Neuron (in vitro differentiated cells): ENCODE data around the gene RAB4A.

Source experiments
- H2AFZ ChIP-seq: one replicate; pipeline ENCODE4 v1.6.1; 2013; ENCODE audit warnings: low read depth, mild to moderate bottlenecking, inconsistent platforms, low read length, moderate library complexity
- H3K27me3 ChIP-seq: one replicate; pipeline ENCODE4 v1.6.1; 2013; ENCODE audit warnings: low read length; ENCODE audit not compliant: insufficient read depth
- H3K36me3 ChIP-seq: one replicate; pipeline ENCODE4 v1.6.1; 2013; ENCODE audit warnings: low read length; ENCODE audit not compliant: insufficient read depth
- H3K4me1 ChIP-seq: one replicate; pipeline ENCODE4 v1.6.1; 2013; ENCODE audit warnings: low read length; ENCODE audit not compliant: insufficient read depth
- H3K4me3 ChIP-seq: 2 replicates; pipeline ENCODE4 v1.5.1; 2013; ENCODE audit warnings: mild to moderate bottlenecking, low read length, moderate library complexity
- H3K9me3 ChIP-seq: one replicate; pipeline ENCODE4 v1.6.1; 2013; ENCODE audit warnings: low read length

RAB4A gene

GRCh38 chr1:229266274-229266673, 4.6 kb upstream of the RAB4A start:
- Histone ChIP-seq H3K27me3 (no peaks in the 10 kb centered on the region), H3K9me3 (peaks cover 7% of the 10 kb centered on the region), H3K36me3 (no peaks in the 10 kb centered on the region), H2AFZ (no peak overlapping the region), H3K4me3 (no peak overlapping the region), H3K4me1 (peaks cover 4% of the 10 kb centered on the region)

GRCh38 chr1:229266832-229267500, 3.9 kb upstream of the RAB4A start:
- H3K36me3 ChIP-seq, result no peaks in the 10 kb centered on the region
- H2AFZ ChIP-seq, result no peak overlapping the region
- no peak overlapping the region for H3K4me3 ChIP-seq
- H3K4me1 ChIP-seq, result peaks cover 4% of the 10 kb centered on the region
- peaks cover 7% of the 10 kb centered on the region for H3K9me3 ChIP-seq
- H3K27me3 ChIP-seq, result no peaks in the 10 kb centered on the region

GRCh38 chr1:229268505-229268904, 2.4 kb upstream of the RAB4A start:
- H3K9me3 ChIP-seq, result peaks cover 7% of the 10 kb centered on the region
- H2AFZ ChIP-seq, result no peak overlapping the region
- no peaks in the 10 kb centered on the region for H3K36me3 ChIP-seq
- peaks cover 17% of the 10 kb centered on the region for H3K4me1 ChIP-seq
- no peaks in the 10 kb centered on the region for H3K27me3 ChIP-seq
- no peak overlapping the region for H3K4me3 ChIP-seq

DNA sequence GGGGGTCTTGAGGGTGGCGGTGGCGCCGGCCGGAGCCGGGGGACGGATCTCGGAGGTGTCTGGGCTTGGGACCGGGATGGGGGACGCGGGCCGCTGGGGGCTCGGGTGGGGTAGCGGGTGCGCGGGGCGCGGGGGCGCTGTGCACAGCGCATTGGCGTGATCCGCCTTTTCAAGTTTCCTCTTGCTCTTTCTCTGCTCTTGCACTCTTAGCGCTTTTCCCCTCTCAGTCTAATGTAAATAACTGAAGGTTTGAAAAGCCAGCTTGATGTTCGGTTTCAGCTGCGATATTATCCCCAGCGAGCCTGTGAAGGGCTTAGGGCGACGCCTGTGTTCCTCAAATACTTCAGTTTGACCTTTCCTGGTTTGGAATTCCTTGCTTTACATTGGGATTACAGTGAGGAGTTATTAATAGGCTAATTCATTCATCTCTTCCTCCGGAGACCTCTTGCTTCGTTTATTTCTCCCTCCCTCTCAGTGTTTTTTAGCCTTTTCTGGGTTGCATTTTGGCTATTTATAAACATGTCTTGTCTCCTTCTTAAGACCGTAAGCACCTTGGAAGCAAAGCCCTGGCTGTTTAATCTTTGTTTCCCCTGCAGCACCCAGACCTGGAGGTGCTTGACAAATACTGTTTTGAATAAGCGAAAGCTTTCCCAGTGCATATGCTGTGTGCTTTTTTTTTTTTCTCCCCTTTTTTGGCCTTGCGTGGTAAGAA, 693 bp downstream of the RAB4A start:
- H3K4me3 ChIP-seq, result peak overlapping the region; percentile 100

GRCh38 chr1:229272164-229273158, 1.6 kb downstream of the RAB4A start:
- peak overlapping the region; percentile 100 for H3K4me3 ChIP-seq
- H3K4me1 ChIP-seq, result peaks cover 24% of the 10 kb centered on the region

More for the DNA sequence above, 693 bp downstream of the RAB4A start:
- Histone ChIP-seq H3K9me3 (peaks cover 7% of the 10 kb centered on the region), H2AFZ (peak overlapping the region; percentile 96), H3K27me3 (no peaks in the 10 kb centered on the region), H3K36me3 (no peaks in the 10 kb centered on the region), H3K4me1 (peaks cover 24% of the 10 kb centered on the region)

DNA sequence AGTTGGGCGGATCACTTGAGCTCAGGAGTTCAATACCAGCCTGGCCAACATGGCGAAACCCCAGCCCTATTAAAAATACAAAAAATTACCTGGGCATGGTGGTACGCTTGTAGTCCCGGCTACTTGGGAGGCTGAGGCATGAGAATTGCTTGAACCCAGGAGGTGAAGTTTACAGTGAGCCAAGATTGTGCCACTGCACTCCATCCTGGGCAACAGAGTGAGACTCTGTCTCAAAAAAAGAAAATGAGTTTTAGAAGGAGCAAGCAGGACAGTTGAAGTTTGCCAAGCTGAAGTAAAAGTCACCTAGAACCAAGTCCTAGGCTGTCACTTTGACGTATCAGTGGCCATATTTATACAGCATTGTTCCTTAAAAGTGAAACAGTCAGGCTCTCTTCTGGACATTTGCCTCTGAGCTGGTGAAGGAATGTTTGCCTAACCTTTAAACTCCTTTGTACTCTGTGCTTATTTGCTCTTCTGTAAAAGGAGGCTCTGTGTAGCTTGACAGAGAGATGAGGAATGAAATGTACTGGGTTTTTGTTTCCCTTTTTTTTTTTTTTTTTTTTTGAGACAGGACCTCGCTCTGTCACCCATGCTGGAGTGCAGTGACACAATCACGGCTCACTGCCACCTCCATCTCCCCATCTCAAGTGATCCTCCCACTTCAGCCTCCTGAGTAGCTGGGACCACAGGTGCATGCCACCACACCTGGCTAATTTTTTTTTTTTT, 2.8 kb downstream of the RAB4A start:
- H3K27me3 ChIP-seq, result no peaks in the 10 kb centered on the region
- no peaks in the 10 kb centered on the region for H3K9me3 ChIP-seq
- no peak overlapping the region for H2AFZ ChIP-seq
- H3K36me3 ChIP-seq, result peaks cover 4% of the 10 kb centered on the region
- H3K4me3 ChIP-seq, result no peak overlapping the region
- peaks cover 24% of the 10 kb centered on the region for H3K4me1 ChIP-seq

More at GRCh38 chr1:229272164-229273158, 1.6 kb downstream of the RAB4A start:
- no peaks in the 10 kb centered on the region for H3K27me3 ChIP-seq
- H2AFZ ChIP-seq, result no peak overlapping the region
- peaks cover 4% of the 10 kb centered on the region for H3K36me3 ChIP-seq
- peaks cover 3% of the 10 kb centered on the region for H3K9me3 ChIP-seq

DNA sequence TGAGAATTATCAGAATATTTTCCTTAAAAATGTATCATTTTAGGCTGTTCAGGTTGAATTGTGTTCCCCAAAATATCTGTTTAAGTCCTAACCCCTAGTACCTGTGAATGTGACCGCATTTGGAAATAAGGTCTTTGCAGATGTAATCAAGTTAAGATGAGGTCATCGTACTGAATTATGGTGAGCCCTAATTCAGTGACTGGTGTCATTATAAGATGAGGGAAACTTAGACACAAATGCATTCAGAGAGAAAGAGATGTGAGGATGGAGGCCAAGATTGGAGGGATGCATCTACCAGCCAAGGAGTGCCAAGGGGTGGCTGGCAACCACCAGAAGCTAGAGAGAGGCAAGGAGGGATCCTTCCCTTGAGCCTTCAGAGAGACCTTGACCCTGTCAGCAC, 4.1 kb downstream of the RAB4A start:
- no peak overlapping the region for H2AFZ ChIP-seq
- H3K27me3 ChIP-seq, result no peaks in the 10 kb centered on the region
- no peak overlapping the region for H3K4me3 ChIP-seq
- H3K36me3 ChIP-seq, result peaks cover 4% of the 10 kb centered on the region
- peaks cover 24% of the 10 kb centered on the region for H3K4me1 ChIP-seq
- H3K9me3 ChIP-seq, result no peaks in the 10 kb centered on the region

GRCh38 chr1:229278120-229278741, 7.3 kb downstream of the RAB4A start:
- Histone ChIP-seq H3K27me3 (no peaks in the 10 kb centered on the region), H3K36me3 (peaks cover 4% of the 10 kb centered on the region), H2AFZ (no peak overlapping the region), H3K9me3 (peaks cover 2% of the 10 kb centered on the region), H3K4me1 (peaks cover 8% of the 10 kb centered on the region), H3K4me3 (no peak overlapping the region)

GRCh38 chr1:229279242-229279641, 8.3 kb downstream of the RAB4A start:
- no peak overlapping the region for H2AFZ ChIP-seq
- no peak overlapping the region for H3K4me3 ChIP-seq
- H3K36me3 ChIP-seq, result peaks cover 4% of the 10 kb centered on the region
- peaks cover 2% of the 10 kb centered on the region for H3K9me3 ChIP-seq
- no peaks in the 10 kb centered on the region for H3K4me1 ChIP-seq
- H3K27me3 ChIP-seq, result no peaks in the 10 kb centered on the region

GRCh38 chr1:229280037-229280828, 9.3 kb downstream of the RAB4A start:
- peaks cover 4% of the 10 kb centered on the region for H3K36me3 ChIP-seq
- H3K27me3 ChIP-seq, result no peaks in the 10 kb centered on the region
- H3K4me3 ChIP-seq, result no peak overlapping the region
- no peak overlapping the region for H2AFZ ChIP-seq
- no peaks in the 10 kb centered on the region for H3K4me1 ChIP-seq
- peaks cover 2% of the 10 kb centered on the region for H3K9me3 ChIP-seq

GRCh38 chr1:229280921-229281320, 10.0 kb downstream of the RAB4A start:
- Histone ChIP-seq H3K9me3 (peaks cover 2% of the 10 kb centered on the region), H3K36me3 (peaks cover 4% of the 10 kb centered on the region), H3K4me3 (no peak overlapping the region), H3K27me3 (no peaks in the 10 kb centered on the region), H3K4me1 (no peaks in the 10 kb centered on the region), H2AFZ (no peak overlapping the region)
